GM12878 (cell line): ENCODE measurements around the gene RASA4.
"Not testable (repeated sequence)": the region's sequence is repeated elsewhere in the genome, so short reads cannot be mapped to it uniquely, and the experiment has no call there.

Source experiments
- CBX5 ChIP-seq: sonication (generic); IDR thresholded peaks from 2 replicates; pipeline ENCODE4 v1.6.1; 2016; ENCODE audit warnings: low read depth, moderate library complexity, mild to moderate bottlenecking, inconsistent platforms
- JUND ChIP-seq: IDR thresholded peaks from 2 replicates; pipeline ENCODE4 v1.6.1; 2012; ENCODE audit warnings: low read depth, mild to moderate bottlenecking, low read length, improper control_type of control experiment, moderate library complexity
- RCOR1 ChIP-seq: conservative IDR thresholded peaks from 2 replicates; pipeline ENCODE4 v1.6.1; 2012; ENCODE audit warnings: low read depth, low read length, improper control_type of control experiment
- REST ChIP-seq: IDR thresholded peaks from 2 replicates; pipeline ENCODE4 v1.6.1; 2012; ENCODE audit warnings: mild to moderate bottlenecking, low read depth, low read length
- STAT1 ChIP-seq: fragments of 450-650 bp; conservative IDR thresholded peaks from 2 replicates; pipeline ENCODE4 v1.6.1; 2014; ENCODE audit warnings: antibody characterized with exemption, mild to moderate bottlenecking
- TF ChIP-seq, protein P1 (sequence below), 3 experiments: IDR thresholded peaks in 2 of 3; conservative IDR thresholded peaks in 1 of 3; 2 replicates each; pipeline ENCODE4 v1.5.1; 2011; ENCODE audit warnings: low read depth in 3 of 3, low read length in 3 of 3, mild to moderate bottlenecking in 3 of 3, control low read depth in 2 of 3, moderate library complexity in 2 of 3, inconsistent platforms in 1 of 3, mixed read lengths in 1 of 3; ENCODE audit not compliant: control insufficient read depth in 2 of 3, insufficient read depth in 1 of 3; ENCODE audit errors: extremely low read depth in 1 of 3

GRCh38 chr7:102544372-102544771 lies 72.2 kb downstream of the RASA4 start:
- TF ChIP-seq JUND, REST, STAT1, CBX5, RCOR1: not testable (repeated sequence)
- TF ChIP-seq, protein P1, sequence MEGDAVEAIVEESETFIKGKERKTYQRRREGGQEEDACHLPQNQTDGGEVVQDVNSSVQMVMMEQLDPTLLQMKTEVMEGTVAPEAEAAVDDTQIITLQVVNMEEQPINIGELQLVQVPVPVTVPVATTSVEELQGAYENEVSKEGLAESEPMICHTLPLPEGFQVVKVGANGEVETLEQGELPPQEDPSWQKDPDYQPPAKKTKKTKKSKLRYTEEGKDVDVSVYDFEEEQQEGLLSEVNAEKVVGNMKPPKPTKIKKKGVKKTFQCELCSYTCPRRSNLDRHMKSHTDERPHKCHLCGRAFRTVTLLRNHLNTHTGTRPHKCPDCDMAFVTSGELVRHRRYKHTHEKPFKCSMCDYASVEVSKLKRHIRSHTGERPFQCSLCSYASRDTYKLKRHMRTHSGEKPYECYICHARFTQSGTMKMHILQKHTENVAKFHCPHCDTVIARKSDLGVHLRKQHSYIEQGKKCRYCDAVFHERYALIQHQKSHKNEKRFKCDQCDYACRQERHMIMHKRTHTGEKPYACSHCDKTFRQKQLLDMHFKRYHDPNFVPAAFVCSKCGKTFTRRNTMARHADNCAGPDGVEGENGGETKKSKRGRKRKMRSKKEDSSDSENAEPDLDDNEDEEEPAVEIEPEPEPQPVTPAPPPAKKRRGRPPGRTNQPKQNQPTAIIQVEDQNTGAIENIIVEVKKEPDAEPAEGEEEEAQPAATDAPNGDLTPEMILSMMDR (IDR thresholded peaks at IDR 0.05 in 2 of 3, conservative IDR thresholded peaks at IDR 0.05 in 1 of 3; ENCODE audit: control insufficient read depth in 2 of 3, extremely low read depth in 1 of 3, insufficient read depth in 1 of 3, low read depth in 3 of 3, low read length in 3 of 3), result not testable (repeated sequence)
